ENCODE measurements around the gene SPACA4.

- TF ChIP-seq CTCF (IDR thresholded peaks at IDR 0.05; ENCODE audit: low read depth, low read length, missing input control) (no peak), SP1 (IDR thresholded peaks at IDR 0.05) (no peak), REST (IDR thresholded peaks at IDR 0.05) (no peak), MAX (IDR thresholded peaks at IDR 0.05) (no peak), JUND (IDR thresholded peaks at IDR 0.05) (no peak), YY1 (IDR thresholded peaks at IDR 0.05) (no peak), NR2F2 (IDR thresholded peaks at IDR 0.05) (no peak)
Observed at GRCh38 chr19:48609571-48610108, 3.1 kb downstream of the SPACA4 start.

Measured in liver (tissue), 3 donors.